Activated B cell treated with CpG ODN at 0.5 μM for 24 hours (primary cell): ENCODE results near the gene AGPAT1. TPM values are rescaled to one million over a fixed set of nuclear protein-coding genes. Genes with fewer than 3 reads are reported as not detected.

Source experiments
- ATAC-seq: fragments of 200-7000 bp; cut with Tn5 transposase; one replicate; pipeline ENCODE4 v1.10.0; 2021; ENCODE audit warnings: low read depth, mild to moderate bottlenecking, moderate library complexity
- CTCF ChIA-PET: fragments of 350-600 bp; sonication (Branson Sonifier 250); formaldehyde crosslinking; loops from one replicate; lab custom pipeline; 2021; ENCODE audit warnings: antibody characterized with exemption; lab: Charles Lee
- POLR2A ChIA-PET: fragments of 350-600 bp; sonication (Branson Sonifier 250); formaldehyde crosslinking; loops from one replicate; lab custom pipeline; 2021; ENCODE audit warnings: antibody characterized with exemption; lab: Charles Lee
- DNase-seq: peaks from one replicate; pipeline ENCODE4 v3.0.0; 2022
- H3K27ac Mint-ChIP-seq: one replicate; pipeline ENCODE4 v1.8.0; 2020; ENCODE audit warnings: mixed read lengths
- H3K27me3 Mint-ChIP-seq: one replicate; pipeline ENCODE4 v1.8.0; 2021; ENCODE audit warnings: mixed read lengths
- H3K36me3 Mint-ChIP-seq: one replicate; pipeline ENCODE4 v1.8.0; 2021; ENCODE audit warnings: low read depth, mixed read lengths
- H3K4me1 Mint-ChIP-seq: one replicate; pipeline ENCODE4 v1.8.0; 2021; ENCODE audit warnings: mixed read lengths
- H3K4me3 Mint-ChIP-seq: one replicate; pipeline ENCODE4 v1.8.0; 2020; ENCODE audit warnings: mild to moderate bottlenecking, mixed read lengths
- H3K9me3 Mint-ChIP-seq: one replicate; pipeline ENCODE4 v1.8.0; 2020; ENCODE audit warnings: mixed read lengths
- intact Hi-C: fragments of 100-400 bp; cut with micrococcal nuclease; formaldehyde crosslinking; loops from one replicate; pipeline ENCODE4 v1.15.1; 2024
- total RNA-seq: library from RNA; stranded (reverse); gene quantifications from 2 replicates; pipeline ENCODE4 v1.2.3, GENCODE V29; 2022
- TF ChIP-seq, protein P1 (sequence below): fragments of 200-600 bp; IDR thresholded peaks from one replicate; pipeline ENCODE4 v1.8.0; 2022; ENCODE audit warnings: antibody characterized with exemption, mild to moderate bottlenecking

The AGPAT1 gene
- total RNA-seq, 1 donor from 2014 or later: 26.4 TPM

DNA sequence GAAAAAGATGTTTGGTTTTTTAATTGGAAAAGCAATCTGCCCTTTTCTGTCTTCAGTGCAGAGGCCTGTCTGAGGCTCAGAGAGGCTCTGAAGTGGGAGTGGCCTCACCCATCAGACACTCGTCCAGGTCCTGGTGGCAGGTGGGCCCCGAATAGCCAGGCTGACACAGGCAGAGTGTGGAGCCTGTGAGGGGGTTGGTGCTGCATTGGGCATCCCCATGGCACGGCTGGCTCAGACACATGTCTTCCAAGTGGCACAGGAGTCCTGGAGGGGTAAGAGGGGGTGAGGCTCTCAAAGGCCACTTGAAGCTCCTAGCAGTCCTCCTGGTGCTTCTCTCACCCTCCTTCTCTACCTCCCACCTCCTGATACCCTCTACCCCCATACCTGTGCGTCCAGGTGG, 44.1 kb upstream of the AGPAT1 start:
- peaks cover 38% of the 10 kb centered on the region for H3K4me1 Mint-ChIP-seq
- no peak overlapping the region for H3K27ac Mint-ChIP-seq
- TF ChIP-seq, protein P1, sequence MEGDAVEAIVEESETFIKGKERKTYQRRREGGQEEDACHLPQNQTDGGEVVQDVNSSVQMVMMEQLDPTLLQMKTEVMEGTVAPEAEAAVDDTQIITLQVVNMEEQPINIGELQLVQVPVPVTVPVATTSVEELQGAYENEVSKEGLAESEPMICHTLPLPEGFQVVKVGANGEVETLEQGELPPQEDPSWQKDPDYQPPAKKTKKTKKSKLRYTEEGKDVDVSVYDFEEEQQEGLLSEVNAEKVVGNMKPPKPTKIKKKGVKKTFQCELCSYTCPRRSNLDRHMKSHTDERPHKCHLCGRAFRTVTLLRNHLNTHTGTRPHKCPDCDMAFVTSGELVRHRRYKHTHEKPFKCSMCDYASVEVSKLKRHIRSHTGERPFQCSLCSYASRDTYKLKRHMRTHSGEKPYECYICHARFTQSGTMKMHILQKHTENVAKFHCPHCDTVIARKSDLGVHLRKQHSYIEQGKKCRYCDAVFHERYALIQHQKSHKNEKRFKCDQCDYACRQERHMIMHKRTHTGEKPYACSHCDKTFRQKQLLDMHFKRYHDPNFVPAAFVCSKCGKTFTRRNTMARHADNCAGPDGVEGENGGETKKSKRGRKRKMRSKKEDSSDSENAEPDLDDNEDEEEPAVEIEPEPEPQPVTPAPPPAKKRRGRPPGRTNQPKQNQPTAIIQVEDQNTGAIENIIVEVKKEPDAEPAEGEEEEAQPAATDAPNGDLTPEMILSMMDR: no peak
- H3K9me3 Mint-ChIP-seq: no peaks in the 10 kb centered on the region
- no peaks in the 10 kb centered on the region for H3K27me3 Mint-ChIP-seq
- ATAC-seq (no peak), DNase-seq (no peak)
- intact Hi-C loops: no loop called here
- ChIA-PET CTCF (no interaction called here), POLR2A (no interaction called here)
- H3K4me3 Mint-ChIP-seq: no peak overlapping the region
- no peaks in the 10 kb centered on the region for H3K36me3 Mint-ChIP-seq

DNA sequence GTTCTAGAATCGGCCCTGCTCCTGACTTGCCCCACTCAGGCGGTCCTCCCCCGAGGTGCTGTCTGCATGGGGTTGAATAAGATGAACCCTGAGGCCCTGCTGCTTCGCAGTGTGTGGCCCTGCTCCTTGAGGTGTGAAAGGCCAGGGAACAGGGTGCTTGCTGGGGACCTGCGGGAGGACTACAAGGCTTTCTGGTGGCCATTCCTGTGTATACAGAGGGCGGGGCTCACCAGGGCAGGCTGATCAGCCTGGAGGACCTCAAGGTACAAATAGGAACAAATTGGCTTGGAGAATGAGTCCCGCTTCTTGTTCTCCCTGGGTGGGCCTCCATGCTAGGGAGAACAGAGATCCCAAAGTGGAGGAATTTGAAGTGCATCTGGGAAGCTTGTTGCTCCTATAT, 42.3 kb upstream of the AGPAT1 start:
- Mint-ChIP-seq H3K27ac (no peak overlapping the region), H3K4me3 (no peak overlapping the region), H3K4me1 (peaks cover 25% of the 10 kb centered on the region), H3K36me3 (no peaks in the 10 kb centered on the region), H3K27me3 (no peaks in the 10 kb centered on the region), H3K9me3 (no peaks in the 10 kb centered on the region)
- DNase-seq (no peak), ATAC-seq (no peak)
- intact Hi-C loops: no loop called here
- TF ChIP-seq, protein P1: no peak
- CTCF ChIA-PET: no interaction called here
- POLR2A ChIA-PET: no interaction called here

DNA sequence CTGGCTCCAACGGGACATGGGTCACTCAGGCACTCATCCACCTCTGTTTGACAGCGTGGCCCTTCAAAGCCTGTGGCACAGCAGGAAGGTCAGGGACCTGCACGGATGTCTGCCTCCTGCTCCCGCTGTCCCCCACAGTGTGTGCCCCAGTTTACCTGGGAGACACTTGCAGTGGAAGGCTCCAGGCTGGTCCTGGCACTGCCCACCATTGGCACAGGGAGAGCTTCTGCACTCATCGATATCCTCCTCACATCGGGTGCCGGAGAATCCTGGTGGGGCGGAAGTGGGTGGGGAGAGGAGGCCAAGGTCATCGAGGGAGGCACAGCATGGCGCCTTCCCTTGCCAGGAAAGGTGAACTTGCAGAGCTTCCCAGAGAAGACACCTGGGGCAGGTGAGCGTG, 41.1 kb upstream of the AGPAT1 start:
- no peaks in the 10 kb centered on the region for H3K9me3 Mint-ChIP-seq
- no peak overlapping the region for H3K4me3 Mint-ChIP-seq
- CTCF ChIA-PET: no interaction called here
- H3K27me3 Mint-ChIP-seq: no peaks in the 10 kb centered on the region
- no peak overlapping the region for H3K27ac Mint-ChIP-seq
- ATAC-seq (no peak), DNase-seq (no peak)
- peaks cover 13% of the 10 kb centered on the region for H3K4me1 Mint-ChIP-seq
- TF ChIP-seq, protein P1: no peak
- intact Hi-C loops: no loop called here
- POLR2A ChIA-PET: no interaction called here
- no peaks in the 10 kb centered on the region for H3K36me3 Mint-ChIP-seq

DNA sequence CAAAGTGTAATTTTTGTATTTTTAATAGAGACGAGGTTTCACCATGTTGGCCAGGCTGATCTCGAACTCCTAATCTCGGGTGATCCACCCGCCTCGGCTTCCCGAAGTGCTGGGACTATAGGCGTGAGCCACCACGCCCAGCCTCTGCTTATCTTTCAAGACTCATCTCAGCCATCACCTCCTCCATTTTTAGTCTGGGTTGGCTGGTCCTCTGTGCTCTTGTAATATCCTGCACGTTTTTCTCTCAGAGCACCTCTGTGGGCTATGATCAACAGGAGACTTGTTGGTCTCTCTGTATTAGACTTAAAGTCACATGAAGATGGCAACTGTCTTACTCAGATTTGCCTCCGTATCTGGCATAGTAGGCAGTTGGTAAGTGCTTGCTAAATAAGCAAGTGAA, 40.4 kb upstream of the AGPAT1 start:
- Mint-ChIP-seq H3K36me3 (no peaks in the 10 kb centered on the region), H3K4me1 (peaks cover 7% of the 10 kb centered on the region), H3K4me3 (no peak overlapping the region), H3K9me3 (no peaks in the 10 kb centered on the region), H3K27ac (no peak overlapping the region), H3K27me3 (no peaks in the 10 kb centered on the region)
- POLR2A ChIA-PET: no interaction called here
- TF ChIP-seq, protein P1: no peak
- ATAC-seq: no peak
- CTCF ChIA-PET: no interaction called here
- intact Hi-C loops: no loop called here
- no peak for DNase-seq

DNA sequence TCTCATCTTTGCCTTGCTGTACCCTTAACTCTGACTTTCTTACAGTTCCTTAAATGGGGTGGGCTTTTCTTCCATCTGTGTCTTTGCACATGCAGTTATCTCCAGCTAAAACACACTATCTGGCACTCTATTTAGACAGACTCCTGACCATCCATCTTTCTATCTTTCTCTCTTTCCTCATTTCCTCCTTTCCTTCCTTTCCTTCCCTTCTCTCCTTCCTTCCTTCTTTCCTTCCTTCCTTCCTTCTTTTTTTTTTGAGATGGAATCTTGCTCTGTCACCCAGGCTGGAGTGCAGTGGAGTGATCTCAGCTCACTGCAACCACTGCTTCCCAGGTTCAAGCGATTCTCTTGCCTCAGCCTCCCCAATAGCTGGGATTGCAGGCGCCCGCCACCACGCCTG, 39.7 kb upstream of the AGPAT1 start:
- ChIA-PET POLR2A (no interaction called here), CTCF (no interaction called here)
- TF ChIP-seq, protein P1: no peak
- H3K27ac Mint-ChIP-seq: no peak overlapping the region
- no peak overlapping the region for H3K4me3 Mint-ChIP-seq
- H3K4me1 Mint-ChIP-seq: peaks cover 5% of the 10 kb centered on the region
- ATAC-seq: no peak
- no peaks in the 10 kb centered on the region for H3K9me3 Mint-ChIP-seq
- DNase-seq: no peak
- no peaks in the 10 kb centered on the region for H3K36me3 Mint-ChIP-seq
- no peaks in the 10 kb centered on the region for H3K27me3 Mint-ChIP-seq
- intact Hi-C loops: no loop called here
